HG03139 (cell line): ENCODE data around the gene ADRB2.
"Not testable (repeated sequence)": the region's sequence is repeated elsewhere in the genome, so short reads cannot be mapped to it uniquely, and the experiment has no call there.

Experiments used
- ATAC-seq: cut with Tn5 transposase; IDR thresholded peaks from one replicate; pipeline ENCODE4 v1.9.1; 2021; ENCODE audit not compliant: unreplicated experiment

The ADRB2 gene

DNA sequence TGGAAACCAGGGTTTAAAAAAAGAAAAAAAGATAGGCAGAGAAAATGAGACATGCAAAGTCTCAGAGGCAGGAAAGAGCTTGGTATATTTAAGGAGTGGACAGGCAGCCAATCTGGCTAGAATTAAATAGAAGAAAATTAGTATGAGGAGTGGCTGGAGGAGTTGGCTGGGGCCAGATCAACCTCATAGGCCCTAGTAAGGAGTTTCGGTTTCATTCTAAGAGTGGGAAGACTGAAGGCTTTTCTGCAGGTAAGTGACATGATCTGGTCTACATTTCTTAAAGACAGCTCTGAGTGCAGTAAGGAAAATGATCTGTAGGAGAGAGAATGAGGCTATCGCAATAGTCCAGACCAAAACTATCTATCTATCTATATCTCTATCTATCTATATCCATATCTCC lies 27.5 kb downstream of the ADRB2 start:
- ATAC-seq = peak; percentile 54

DNA sequence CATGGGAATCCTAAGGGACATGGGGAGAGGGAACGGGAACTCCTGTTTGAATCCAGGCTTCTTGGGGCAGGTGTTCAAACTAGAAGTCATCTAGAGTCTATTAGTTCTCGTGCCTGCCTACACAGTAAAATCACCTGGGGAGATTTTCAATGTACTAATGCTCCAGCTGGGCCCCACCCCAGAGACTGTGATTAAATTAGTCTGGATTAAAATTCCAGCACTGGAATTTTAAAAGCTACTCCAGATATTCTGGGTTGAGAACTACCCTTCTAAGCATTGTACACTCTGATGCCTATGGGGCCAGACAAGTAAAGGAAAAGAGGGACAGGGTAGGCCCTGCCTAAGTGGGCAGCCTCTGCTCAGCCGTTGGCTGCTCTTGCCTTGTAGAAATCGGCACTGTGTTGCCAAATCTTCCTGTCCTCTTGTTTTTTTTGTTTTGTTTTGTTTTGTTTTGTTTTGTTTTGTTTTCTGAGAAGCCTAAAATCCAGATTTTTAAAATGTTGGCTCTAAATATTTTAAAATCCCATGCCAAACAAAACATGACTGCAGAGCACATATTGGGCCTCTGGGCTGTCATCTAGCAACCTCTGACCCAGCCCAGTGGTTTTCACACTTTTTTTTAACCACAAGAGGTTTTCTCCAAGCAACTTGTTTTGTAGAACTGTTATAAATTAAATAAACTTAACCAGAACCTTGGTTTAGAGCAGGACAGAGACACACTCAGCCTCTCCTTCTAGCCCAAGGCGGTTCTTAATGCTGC lies 29.0 kb downstream of the ADRB2 start:
- no peak for ATAC-seq

DNA sequence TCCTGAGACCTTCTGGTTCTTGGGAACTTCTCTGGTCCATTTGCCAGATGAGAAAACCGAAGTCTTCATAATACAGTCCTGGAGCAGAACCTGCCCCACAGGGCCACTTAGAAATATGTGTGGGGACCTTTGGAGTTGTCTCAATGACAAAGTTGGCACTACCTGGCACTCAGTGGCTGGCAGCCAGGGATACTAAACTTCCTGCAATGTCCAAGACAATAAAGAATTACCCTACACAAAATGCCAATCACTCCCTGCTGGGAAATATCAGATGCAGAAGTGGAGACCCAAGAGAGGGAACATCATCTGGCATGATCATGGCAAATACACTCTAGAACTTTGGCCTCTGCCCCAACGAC lies 29.6 kb downstream of the ADRB2 start:
- no peak for ATAC-seq

DNA sequence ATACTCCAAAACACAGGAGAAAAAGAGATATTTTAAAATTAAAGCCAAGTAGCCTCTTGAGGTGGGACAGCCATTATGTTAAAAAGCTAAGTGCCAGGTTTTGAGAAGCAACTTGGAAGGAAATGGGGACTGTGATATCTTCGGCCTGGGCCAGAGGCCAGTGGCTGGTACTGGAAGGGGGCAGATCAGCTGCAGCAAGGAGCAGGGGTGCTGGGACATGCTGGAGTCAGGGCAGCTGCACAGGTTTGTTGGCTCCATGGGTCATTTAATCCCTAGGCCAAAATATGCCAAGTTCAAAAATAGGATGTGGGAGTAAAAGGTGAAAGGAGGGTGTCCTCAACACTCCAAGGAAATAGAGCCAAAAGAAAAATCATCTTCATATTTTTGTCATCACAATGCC lies 30.0 kb downstream of the ADRB2 start:
- no peak for ATAC-seq

DNA sequence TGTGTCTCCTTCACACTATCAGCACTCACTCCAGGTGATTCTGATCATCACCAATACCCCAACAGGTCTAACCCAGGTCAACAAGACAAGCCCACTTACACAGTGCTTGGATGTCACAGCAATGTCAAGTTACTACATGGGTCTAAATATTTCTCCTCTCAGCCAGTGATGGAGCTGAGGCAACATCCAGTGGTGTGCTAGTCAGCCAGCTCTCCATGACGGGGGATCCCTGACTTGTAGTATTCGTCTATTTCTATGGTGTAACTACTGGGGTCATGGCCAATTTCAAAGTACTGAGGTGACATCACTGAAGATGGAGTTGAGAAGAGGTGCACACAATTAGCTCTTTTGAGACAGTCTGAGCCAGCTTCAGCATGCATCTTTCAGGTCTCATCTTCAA lies 31.1 kb downstream of the ADRB2 start:
- ATAC-seq = no peak

DNA sequence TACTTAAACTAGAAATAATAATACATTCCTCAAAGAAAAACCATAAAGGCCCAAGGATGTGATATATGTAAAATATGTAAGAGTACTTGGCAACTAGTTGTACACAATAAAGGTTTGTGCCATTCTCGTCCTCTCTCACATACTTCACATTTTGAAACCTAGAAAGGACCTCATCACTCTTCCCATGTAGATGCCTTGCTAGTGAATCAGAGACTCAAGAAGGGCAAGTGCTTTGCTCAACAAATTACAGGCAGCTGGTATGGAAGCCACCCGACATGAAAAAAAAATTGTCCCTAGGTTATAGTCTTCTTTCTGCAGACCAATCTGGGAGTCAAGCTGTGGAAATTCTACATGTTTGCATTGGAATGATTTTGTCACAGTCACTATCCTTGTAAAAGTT lies 31.7 kb downstream of the ADRB2 start:
- ATAC-seq = no peak

DNA sequence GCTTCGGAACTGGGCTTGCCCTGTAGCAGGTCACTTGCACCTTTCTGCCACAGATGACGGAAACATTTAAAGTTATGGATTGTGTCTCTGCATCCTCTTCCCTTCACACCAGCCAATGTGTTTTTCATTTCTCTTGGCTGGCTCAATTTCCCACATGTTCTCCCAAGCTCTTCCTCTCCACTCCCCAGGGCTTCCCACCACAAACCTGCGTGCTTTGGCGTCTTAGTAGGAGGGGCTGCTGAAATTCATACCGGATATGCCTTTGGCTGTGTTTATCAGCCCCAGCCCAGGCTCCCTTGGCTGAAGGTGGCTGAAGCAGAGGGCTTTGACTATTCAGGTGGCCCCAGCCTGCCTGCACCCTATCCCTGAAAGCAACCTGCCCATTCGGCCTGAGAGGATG lies 32.1 kb downstream of the ADRB2 start:
- no peak for ATAC-seq

DNA sequence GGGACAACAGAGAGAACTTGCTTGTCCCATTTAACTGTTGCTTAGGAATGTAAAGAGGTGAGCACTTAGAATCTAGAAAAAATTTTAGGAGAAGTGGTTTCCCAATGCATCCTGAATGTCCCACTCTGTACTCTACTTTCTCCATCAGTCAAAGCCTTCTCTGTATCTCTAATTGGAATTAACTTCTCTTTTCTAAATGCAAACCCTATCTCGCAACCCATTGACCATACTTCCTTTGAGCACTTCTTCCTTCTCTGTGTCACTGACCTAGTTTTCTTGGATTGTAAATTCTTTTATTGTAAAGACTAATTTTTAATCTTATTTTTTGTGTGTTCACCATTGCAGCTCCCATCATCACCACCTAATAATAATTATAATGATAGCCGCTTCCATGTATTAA lies 33.3 kb downstream of the ADRB2 start:
- ATAC-seq = no peak

DNA sequence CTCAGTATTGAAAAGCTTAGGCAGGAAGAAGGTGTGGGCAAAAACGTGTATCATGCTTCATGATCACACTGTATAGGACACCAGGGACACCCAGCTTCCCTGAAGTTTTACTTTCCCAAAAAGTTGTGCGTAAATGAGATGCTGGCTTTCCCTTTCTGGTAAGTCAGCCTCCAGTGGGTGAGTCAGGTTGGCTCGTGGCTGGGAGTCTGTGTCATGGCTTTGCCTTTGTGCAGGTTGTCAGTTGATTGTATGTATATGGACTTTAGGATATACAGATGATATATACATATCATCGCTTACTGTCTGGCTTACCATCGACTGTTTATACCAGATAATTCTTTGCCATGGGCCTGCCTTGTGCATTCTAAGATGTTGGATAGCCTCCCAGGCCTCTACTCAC lies 34.2 kb downstream of the ADRB2 start:
- ATAC-seq = no peak

DNA sequence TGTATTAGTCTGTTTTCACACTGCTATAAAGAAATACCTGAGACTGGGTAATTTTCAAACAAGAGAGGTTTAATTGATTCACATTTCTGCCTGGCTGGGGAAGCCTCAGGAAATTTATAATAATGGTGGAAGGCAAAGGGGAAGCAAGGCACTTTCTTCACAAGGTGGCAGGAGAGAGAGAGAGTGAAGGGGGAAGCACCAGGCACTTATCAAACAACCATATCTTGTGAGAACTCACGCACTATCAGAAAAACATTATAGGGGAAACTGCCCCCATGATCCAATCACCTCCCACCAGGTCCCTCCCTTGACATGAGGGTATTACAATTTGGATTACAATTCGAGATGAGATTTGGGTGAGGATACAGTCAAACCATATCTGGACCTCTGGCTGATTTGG lies 34.7 kb downstream of the ADRB2 start:
- no peak for ATAC-seq

DNA sequence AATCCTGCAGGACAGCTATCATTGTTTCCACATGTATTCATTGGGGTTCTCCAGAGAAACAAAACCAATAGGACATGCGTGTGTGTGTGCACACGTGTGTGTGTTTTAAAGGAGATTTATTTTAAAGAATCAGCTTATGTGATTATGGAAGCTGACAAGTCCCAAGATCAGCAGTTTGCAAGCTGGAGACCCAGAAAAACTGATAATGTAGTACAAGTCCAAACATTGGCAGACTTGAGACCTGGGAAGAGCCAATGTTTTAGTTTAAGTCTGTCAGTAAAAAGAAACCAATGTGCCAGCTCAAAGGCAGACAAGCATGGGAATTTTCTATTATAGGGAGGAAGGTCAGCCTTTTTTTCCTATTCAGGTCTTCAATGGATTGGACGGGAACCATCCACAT lies 35.3 kb downstream of the ADRB2 start:
- ATAC-seq = no peak

DNA sequence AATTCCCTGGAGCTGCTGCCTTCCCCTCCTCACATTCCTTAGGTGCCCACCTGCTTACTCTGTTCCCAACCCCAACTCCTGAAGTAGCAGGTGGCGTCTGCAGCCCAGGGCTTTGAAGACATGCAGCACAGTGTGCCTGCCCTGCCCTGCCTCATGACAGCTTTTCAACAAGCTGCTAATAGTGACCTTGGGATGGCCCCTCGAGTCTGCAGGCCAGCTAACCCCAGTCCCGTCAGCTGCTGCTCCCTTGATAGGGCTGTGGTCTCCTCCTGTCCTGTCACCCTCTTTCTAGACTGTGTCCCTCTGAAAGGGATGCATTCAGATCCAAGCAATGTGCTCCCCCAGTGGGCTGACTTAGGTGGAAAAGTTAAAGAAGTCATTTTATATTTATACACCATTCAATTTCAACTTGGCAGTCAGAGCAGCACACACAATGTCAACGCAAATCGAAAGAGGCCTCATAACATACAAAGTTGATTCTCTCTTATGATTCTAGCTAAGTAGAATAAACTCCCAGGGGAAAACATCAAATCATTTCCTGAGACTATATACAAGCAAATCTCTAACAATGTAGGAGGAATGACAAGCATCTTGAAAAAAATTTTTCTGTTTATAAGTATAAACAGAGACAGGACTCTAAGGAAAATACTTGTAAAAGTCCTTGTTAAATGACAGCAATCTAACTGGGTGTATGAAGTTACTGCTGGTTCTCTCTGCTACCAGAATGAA lies 37.9 kb downstream of the ADRB2 start:
- no peak for ATAC-seq

DNA sequence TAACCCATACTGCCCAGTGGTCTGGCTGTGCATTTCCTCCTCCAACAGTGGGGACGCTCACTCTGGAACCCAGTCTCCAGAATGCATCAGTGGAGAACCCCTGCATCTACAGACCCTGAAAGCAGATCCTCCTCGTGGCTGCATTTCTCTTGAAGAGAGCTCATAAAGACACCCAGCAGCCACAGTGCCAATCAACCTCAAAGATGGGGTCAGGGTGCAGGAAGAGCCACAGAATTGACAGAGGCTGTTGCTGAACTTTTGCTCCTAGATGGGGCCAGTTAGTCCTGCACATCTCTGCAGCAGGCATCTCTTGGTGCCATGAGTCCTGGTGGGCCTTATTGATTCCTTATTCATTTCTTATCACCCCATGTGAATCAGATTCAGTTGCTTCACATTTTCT lies 39.6 kb downstream of the ADRB2 start:
- ATAC-seq = no peak

DNA sequence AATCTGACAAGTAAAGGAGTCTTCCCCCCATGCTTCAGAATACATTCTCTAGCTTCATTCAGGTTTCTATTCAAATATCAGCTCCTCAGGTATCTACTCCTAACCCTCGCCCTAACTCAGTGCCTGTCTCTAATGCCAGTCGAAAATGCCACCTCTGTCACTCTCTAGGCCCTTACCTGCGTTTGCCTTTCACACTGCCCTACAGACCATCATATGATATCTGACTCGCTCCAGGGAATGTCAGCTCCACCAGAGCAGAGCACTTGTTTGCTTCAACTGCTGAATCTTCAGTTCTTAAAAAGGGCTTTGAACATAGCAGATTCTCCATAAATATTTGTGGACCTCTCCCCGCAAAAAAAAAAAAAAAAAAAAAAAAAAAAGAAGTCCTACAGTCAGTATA lies 46.7 kb downstream of the ADRB2 start:
- ATAC-seq = no peak

DNA sequence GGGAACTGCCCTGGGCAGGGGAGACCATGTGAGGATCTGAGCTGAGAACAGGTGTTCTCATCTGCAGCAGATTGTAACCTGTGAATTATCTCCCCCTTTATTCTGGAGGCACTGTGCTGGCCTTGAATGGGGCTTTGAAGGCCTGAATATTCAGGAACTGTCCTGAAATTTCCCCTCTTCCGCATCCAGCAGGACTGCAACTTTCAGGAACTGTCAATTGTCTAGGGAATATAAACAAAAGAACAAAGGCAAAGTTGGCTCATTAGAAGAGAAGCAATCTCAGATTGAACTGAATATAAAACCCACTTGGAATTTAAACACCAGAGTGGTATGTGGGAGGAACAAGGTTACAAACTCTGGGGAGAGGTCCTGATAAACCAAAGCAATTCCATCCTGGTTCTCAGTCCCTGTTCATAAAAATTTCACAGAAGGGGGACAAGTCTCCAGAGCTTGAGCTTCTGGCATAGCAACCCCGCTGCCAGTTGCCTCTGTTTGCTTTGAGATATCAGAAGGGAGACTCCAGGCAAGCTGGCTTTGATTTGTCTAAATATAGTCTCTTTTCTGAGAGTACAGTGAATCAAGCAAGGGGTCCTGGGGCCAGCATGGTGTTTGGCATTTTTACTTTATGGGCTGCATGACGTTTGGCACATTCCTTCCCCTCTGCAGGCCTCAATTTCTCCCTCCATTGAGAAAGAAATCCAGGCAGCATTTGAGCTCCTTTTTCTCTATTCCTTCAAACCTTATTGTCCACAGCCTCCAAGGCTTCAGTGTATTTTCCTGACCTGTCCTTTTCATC lies 47.5 kb downstream of the ADRB2 start:
- ATAC-seq = no peak

DNA sequence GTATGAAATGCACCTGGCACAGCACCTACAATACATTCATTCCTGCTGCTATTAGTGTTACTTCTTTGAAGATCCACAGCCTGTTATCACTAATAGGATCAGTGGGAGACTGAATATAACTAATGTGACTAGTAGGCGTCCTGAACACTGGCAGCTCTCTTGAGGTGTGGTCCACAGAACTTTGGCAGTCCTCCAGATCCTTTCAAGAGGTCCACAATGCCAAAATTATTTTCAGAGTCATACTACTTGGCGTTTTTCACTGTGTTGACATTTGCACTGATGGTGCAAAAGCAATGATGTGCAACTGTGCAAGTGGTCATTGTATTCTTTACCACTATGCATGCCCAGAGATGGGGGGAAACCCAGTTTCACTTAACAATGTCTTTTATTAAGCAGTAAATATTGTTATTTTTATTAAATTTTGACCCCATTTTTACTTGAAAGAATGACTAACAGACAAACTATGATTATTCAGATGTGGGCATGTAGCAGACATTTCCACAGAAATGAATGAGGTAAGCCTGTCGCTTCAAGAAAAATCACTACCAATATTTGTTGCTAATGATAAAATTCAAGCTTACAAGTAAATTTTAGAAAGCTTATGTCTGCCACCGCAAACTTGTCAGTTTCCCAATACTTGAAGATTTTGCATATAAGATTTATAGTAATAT lies 48.9 kb downstream of the ADRB2 start:
- ATAC-seq = no peak

DNA sequence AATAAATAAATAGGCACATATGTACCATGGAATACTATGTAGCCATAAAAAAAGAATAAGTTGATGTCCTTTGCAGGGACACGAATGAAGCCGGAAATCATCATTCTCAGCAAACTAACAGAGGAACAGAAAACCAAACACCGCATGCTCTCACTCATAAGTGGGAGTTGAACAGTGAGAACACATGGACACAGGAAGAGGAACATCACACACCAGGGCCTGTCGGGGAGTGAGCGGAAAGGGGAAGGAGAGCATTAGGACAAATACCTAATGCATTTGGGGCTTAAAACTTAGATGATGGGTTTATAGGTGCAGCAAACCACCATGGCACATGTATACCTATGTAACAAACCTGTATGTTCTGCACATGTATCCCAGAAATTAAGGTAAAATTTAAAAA lies 51.0 kb downstream of the ADRB2 start:
- not testable (repeated sequence) for ATAC-seq
